Measurements from ENCODE around the gene RPP25. TPM values are rescaled to one million over a fixed set of nuclear protein-coding genes. Genes with fewer than 3 reads are reported as not detected.
A peak's percentile ranks its signal among the peaks of the same experiment; 100 is the strongest.

RPP25 gene
- total RNA-seq, 1 experiment from 2014 or later, result 31.3 TPM

GRCh38 chr15:74957476-74958035 lies 984 bp upstream of the RPP25 start (continued):
- no peak for TF ChIP-seq TEAD4 (CRISPR knock-in tag; IDR thresholded peaks at IDR 0.05)
- 0 out of 2 replicates have a peak, but pooled peaks have one; percentile 4 for TF ChIP-seq NR2C2 (CRISPR knock-in tag; IDR thresholded peaks at IDR 0.05)
- no peak for TF ChIP-seq CTCF (IDR thresholded peaks at IDR 0.05)
- no peak for TF ChIP-seq ZBTB43 (CRISPR knock-in tag; IDR thresholded peaks at IDR 0.05)
- no peak for TF ChIP-seq USF1 (CRISPR knock-in tag; IDR thresholded peaks at IDR 0.05)
- no peak for TF ChIP-seq ZNF396 (CRISPR knock-in tag; IDR thresholded peaks at IDR 0.05; ENCODE audit: borderline replicate concordance)
- no peak for TF ChIP-seq ERG (CRISPR knock-in tag; IDR thresholded peaks at IDR 0.05)
- no peak for TF ChIP-seq ZNF121 (CRISPR knock-in tag; IDR thresholded peaks at IDR 0.05)
- TF ChIP-seq CREM (CRISPR knock-in tag; IDR thresholded peaks at IDR 0.05), result no peak

GRCh38 chr15:74955796-74956647 lies 550 bp downstream of the RPP25 start:
- DNase-seq (ENCODE audit: low spot score) (peak; percentile 71), ATAC-seq (peak; percentile 3)
- CTCF ChIA-PET, result interaction anchor here (0.7 to 4.0 kb wide), 14 partner anchors 18 to 324 kb away, joined by 3 to 24 read pairs (median 4); partner anchors contain the start of genes COX5A, PPCDC and SCAMP5
- H3K4me3 Mint-ChIP-seq, result peak overlapping the region; percentile 86
- POLR2A ChIA-PET, result interaction anchor here (0.8 to 2.1 kb wide), 4 partner anchors 32 to 67 kb away, joined by 3 to 14 read pairs (median 3); partner anchors contain the start of genes PPCDC and SCAMP5
- no peaks in the 10 kb centered on the region for H3K36me3 Mint-ChIP-seq
- H3K4me1 Mint-ChIP-seq, result peaks cover 40% of the 10 kb centered on the region
- no peaks in the 10 kb centered on the region for H3K9me3 Mint-ChIP-seq
- H3K27me3 Mint-ChIP-seq (ENCODE audit: low read depth), result peaks cover 50% of the 10 kb centered on the region
- no peak overlapping the region for H3K27ac Mint-ChIP-seq
- TF ChIP-seq NFYB (CRISPR knock-in tag; conservative IDR thresholded peaks at IDR 0.05; ENCODE audit: low read depth) (peak; percentile 63), PRRX2 (CRISPR knock-in tag; IDR thresholded peaks at IDR 0.05) (no peak), GABPB1 (CRISPR knock-in tag; IDR thresholded peaks at IDR 0.05) (no peak), SP1 (CRISPR knock-in tag; conservative IDR thresholded peaks at IDR 0.05) (peak; percentile 83), FOXK1 (CRISPR knock-in tag; IDR thresholded peaks at IDR 0.05) (peak; percentile 97), IRF1 (CRISPR knock-in tag; IDR thresholded peaks at IDR 0.05) (peak; percentile 96), ZBTB43 (CRISPR knock-in tag; IDR thresholded peaks at IDR 0.05) (peak; percentile 99), ZNF532 (CRISPR knock-in tag; IDR thresholded peaks at IDR 0.05; ENCODE audit: borderline replicate concordance) (0 out of 2 replicates have a peak, but pooled peaks have one; percentile 30), CREB1 (CRISPR knock-in tag; IDR thresholded peaks at IDR 0.05) (peak; percentile 98), USF2 (CRISPR knock-in tag; IDR thresholded peaks at IDR 0.05) (peak; percentile 95), TEAD4 (CRISPR knock-in tag; IDR thresholded peaks at IDR 0.05) (peak; percentile 72; the same call in 1 of the 2 replicates), FOXJ3 (CRISPR knock-in tag; IDR thresholded peaks at IDR 0.05; ENCODE audit: borderline replicate concordance) (peak; percentile 92), ZNF671 (CRISPR knock-in tag; IDR thresholded peaks at IDR 0.05) (no peak)

Data from WTC11 (cell line).